Measurements from ENCODE around the gene GH2.

GH2 gene

DNA sequence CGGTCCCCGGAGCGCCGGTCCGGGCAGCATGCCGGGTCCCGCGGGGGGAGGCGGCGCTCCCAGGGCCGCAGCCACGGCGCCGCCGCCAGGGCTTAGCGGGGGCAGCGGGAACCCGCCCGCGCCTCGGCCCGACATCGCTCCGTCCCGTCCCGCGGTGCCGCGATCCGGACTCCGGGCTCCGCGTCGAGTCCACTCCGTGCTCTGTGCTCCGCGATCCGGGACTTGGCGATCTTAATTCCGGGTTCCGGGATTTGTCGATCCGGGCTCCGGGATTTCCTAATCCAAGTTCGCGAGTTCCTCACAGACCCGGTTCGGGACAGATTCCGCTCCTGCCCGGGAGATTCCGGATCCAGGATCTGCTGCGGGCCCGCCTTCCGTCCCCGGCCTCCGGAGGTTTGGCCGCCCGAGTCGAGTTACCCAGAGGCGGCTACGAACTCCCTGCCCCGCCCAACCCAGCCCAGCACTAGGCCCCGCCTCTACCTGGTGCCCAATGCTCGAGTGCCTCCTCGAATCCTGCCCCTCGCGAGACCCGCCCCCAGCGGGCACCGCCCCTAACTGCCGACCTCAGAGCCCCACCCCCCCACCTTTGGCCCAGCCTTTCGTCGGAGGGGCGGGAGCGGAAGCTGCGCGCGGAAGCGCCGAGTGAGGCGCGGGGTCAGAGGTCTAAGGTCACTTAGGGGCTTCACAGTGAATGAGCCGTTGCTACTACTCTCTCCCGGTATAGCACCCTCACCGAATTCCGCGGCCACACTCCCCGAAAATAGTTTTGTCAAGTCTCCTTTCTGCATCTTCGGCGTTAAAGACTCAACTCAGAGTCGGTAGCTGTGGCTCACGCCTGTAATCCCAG, 39.0 kb downstream of the GH2 start, which contains the start of gene SMARCD2 (continued):
- TF ChIP-seq ZSCAN16 (tag by site-specific recombination; IDR thresholded peaks at IDR 0.05) (no peak), ZFP3 (tag by site-specific recombination; IDR thresholded peaks at IDR 0.05; ENCODE audit: low read depth) (no peak), ZFP37 (tag by site-specific recombination; IDR thresholded peaks at IDR 0.05) (peak; percentile 87), ZNF707 (tag by site-specific recombination; IDR thresholded peaks at IDR 0.05) (peak; percentile 67; the same call in 1 of the 2 replicates), ZNF433 (tag by site-specific recombination; IDR thresholded peaks at IDR 0.05; ENCODE audit: low read depth) (no peak), ZNF639 (tag by site-specific recombination; IDR thresholded peaks at IDR 0.05) (peak; percentile 99), ZNF621 (tag by site-specific recombination; IDR thresholded peaks at IDR 0.05) (no peak), ZNF423 (tag by site-specific recombination; IDR thresholded peaks at IDR 0.05) (peak; percentile 77), ZNF548 (tag by site-specific recombination; IDR thresholded peaks at IDR 0.05) (0 out of 2 replicates have a peak, but pooled peaks have one; percentile 55), ZNF521 (tag by site-specific recombination; IDR thresholded peaks at IDR 0.05) (no peak), ZNF529 (tag by site-specific recombination; IDR thresholded peaks at IDR 0.05; ENCODE audit: insufficient replicate concordance) (no peak), OVOL3 (tag by site-specific recombination; IDR thresholded peaks at IDR 0.05) (peak; percentile 81; the same call in 1 of the 2 replicates), ZNF362 (tag by site-specific recombination; IDR thresholded peaks at IDR 0.05) (0 out of 2 replicates have a peak, but pooled peaks have one; percentile 15), ZNF391 (tag by site-specific recombination; IDR thresholded peaks at IDR 0.05; ENCODE audit: borderline replicate concordance, low read depth) (peak; percentile 99), ZNF580 (tag by site-specific recombination; IDR thresholded peaks at IDR 0.05) (peak; percentile 93), ZBTB21 (tag by site-specific recombination; IDR thresholded peaks at IDR 0.05) (peak; percentile 85), ZNF624 (tag by site-specific recombination; IDR thresholded peaks at IDR 0.05) (no peak), GLI2 (tag by site-specific recombination; IDR thresholded peaks at IDR 0.05; ENCODE audit: borderline replicate concordance, low read depth) (peak; percentile 77; the same call in 1 of the 2 replicates), ZNF174 (tag by site-specific recombination; IDR thresholded peaks at IDR 0.05) (no peak; the same call in 1 of the 2 replicates), ZNF530 (tag by site-specific recombination; IDR thresholded peaks at IDR 0.05; ENCODE audit: low read depth) (no peak), HOXD13 (CRISPR knock-in tag; IDR thresholded peaks at IDR 0.05; ENCODE audit: borderline replicate concordance) (no peak)
- TF ChIP-seq, protein P1, sequence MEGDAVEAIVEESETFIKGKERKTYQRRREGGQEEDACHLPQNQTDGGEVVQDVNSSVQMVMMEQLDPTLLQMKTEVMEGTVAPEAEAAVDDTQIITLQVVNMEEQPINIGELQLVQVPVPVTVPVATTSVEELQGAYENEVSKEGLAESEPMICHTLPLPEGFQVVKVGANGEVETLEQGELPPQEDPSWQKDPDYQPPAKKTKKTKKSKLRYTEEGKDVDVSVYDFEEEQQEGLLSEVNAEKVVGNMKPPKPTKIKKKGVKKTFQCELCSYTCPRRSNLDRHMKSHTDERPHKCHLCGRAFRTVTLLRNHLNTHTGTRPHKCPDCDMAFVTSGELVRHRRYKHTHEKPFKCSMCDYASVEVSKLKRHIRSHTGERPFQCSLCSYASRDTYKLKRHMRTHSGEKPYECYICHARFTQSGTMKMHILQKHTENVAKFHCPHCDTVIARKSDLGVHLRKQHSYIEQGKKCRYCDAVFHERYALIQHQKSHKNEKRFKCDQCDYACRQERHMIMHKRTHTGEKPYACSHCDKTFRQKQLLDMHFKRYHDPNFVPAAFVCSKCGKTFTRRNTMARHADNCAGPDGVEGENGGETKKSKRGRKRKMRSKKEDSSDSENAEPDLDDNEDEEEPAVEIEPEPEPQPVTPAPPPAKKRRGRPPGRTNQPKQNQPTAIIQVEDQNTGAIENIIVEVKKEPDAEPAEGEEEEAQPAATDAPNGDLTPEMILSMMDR (tag by site-specific recombination; IDR thresholded peaks at IDR 0.05), result peak; percentile 55; the same call in 1 of the 2 replicates
- TF ChIP-seq, protein P2, sequence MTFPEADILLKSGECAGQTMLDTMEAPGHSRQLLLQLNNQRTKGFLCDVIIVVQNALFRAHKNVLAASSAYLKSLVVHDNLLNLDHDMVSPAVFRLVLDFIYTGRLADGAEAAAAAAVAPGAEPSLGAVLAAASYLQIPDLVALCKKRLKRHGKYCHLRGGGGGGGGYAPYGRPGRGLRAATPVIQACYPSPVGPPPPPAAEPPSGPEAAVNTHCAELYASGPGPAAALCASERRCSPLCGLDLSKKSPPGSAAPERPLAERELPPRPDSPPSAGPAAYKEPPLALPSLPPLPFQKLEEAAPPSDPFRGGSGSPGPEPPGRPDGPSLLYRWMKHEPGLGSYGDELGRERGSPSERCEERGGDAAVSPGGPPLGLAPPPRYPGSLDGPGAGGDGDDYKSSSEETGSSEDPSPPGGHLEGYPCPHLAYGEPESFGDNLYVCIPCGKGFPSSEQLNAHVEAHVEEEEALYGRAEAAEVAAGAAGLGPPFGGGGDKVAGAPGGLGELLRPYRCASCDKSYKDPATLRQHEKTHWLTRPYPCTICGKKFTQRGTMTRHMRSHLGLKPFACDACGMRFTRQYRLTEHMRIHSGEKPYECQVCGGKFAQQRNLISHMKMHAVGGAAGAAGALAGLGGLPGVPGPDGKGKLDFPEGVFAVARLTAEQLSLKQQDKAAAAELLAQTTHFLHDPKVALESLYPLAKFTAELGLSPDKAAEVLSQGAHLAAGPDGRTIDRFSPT (tag by site-specific recombination; IDR thresholded peaks at IDR 0.05), result peak; percentile 97
- TF ChIP-seq, protein P3, sequence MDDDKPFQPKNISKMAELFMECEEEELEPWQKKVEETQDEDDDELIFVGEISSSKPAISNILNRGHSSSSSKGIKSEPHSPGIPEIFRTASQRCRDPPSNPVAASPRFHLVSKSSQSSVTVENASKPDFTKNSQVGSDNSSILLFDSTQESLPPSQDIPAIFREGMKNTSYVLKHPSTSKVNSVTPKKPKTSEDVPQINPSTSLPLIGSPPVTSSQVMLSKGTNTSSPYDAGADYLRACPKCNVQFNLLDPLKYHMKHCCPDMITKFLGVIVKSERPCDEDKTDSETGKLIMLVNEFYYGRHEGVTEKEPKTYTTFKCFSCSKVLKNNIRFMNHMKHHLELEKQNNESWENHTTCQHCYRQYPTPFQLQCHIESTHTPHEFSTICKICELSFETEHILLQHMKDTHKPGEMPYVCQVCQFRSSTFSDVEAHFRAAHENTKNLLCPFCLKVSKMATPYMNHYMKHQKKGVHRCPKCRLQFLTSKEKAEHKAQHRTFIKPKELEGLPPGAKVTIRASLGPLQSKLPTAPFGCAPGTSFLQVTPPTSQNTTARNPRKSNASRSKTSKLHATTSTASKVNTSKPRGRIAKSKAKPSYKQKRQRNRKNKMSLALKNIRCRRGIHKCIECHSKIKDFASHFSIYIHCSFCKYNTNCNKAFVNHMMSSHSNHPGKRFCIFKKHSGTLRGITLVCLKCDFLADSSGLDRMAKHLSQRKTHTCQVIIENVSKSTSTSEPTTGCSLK (tag by site-specific recombination; IDR thresholded peaks at IDR 0.05), result no peak
- TF ChIP-seq, protein P4, sequence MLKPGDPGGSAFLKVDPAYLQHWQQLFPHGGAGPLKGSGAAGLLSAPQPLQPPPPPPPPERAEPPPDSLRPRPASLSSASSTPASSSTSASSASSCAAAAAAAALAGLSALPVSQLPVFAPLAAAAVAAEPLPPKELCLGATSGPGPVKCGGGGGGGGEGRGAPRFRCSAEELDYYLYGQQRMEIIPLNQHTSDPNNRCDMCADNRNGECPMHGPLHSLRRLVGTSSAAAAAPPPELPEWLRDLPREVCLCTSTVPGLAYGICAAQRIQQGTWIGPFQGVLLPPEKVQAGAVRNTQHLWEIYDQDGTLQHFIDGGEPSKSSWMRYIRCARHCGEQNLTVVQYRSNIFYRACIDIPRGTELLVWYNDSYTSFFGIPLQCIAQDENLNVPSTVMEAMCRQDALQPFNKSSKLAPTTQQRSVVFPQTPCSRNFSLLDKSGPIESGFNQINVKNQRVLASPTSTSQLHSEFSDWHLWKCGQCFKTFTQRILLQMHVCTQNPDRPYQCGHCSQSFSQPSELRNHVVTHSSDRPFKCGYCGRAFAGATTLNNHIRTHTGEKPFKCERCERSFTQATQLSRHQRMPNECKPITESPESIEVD (tag by site-specific recombination; IDR thresholded peaks at IDR 0.05), result peak; percentile 60; the same call in 1 of the 2 replicates
- TF ChIP-seq, protein P5, sequence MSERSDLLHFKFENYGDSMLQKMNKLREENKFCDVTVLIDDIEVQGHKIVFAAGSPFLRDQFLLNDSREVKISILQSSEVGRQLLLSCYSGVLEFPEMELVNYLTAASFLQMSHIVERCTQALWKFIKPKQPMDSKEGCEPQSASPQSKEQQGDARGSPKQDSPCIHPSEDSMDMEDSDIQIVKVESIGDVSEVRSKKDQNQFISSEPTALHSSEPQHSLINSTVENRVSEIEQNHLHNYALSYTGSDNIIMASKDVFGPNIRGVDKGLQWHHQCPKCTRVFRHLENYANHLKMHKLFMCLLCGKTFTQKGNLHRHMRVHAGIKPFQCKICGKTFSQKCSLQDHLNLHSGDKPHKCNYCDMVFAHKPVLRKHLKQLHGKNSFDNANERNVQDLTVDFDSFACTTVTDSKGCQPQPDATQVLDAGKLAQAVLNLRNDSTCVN (tag by site-specific recombination; optimal IDR thresholded peaks at IDR 0.05), result peak; percentile 93
